ENCODE measurements around the gene PRG3. TPM values are rescaled to one million over a fixed set of nuclear protein-coding genes. Genes with fewer than 3 reads are reported as not detected.

The PRG3 gene
- total and polyA plus RNA-seq, 2 experiments from 2014 or later, result not detected

GRCh38 chr11:57402188-57403002 is 21.4 kb upstream of the PRG3 start:
- Histone ChIP-seq H3K4me1 (ENCODE audit: low read depth) (no peaks in the 10 kb centered on the region), H3K4me3 (no peak overlapping the region), H3K27ac (no peak overlapping the region), H3K36me3 (no peaks in the 10 kb centered on the region), H3K9me3 (ENCODE audit: low read depth) (no peaks in the 10 kb centered on the region), H3K27me3 (no peaks in the 10 kb centered on the region)
- no peak for TF ChIP-seq CTCF (IDR thresholded peaks at IDR 0.05; ENCODE audit: low read depth, low read length)
- DNase-seq (ENCODE audit: low read depth in 1 of 2, low spot score in 1 of 2), result peak in 1 of 2 donors; percentile 9

- TF ChIP-seq CTCF (IDR thresholded peaks at IDR 0.05; ENCODE audit: low read depth, low read length), result no peak
- H3K27me3 ChIP-seq, result no peaks in the 10 kb centered on the region
- H3K27ac ChIP-seq, result no peak overlapping the region
- no peak overlapping the region for H3K4me3 ChIP-seq
- no peaks in the 10 kb centered on the region for H3K4me1 ChIP-seq (ENCODE audit: low read depth)
- no peak for DNase-seq (ENCODE audit: low read depth in 1 of 2, low spot score in 1 of 2)
- no peaks in the 10 kb centered on the region for H3K9me3 ChIP-seq (ENCODE audit: low read depth)
- H3K36me3 ChIP-seq, result no peaks in the 10 kb centered on the region
These were observed 19.1 kb upstream of the PRG3 start for GRCh38 chr11:57399972-57400578.

GRCh38 chr11:57399221-57399620 is 18.3 kb upstream of the PRG3 start:
- no peak for TF ChIP-seq CTCF (IDR thresholded peaks at IDR 0.05; ENCODE audit: low read depth, low read length)
- Histone ChIP-seq H3K4me1 (ENCODE audit: low read depth) (no peaks in the 10 kb centered on the region), H3K27me3 (no peaks in the 10 kb centered on the region), H3K9me3 (ENCODE audit: low read depth) (no peaks in the 10 kb centered on the region), H3K36me3 (no peaks in the 10 kb centered on the region), H3K4me3 (no peak overlapping the region), H3K27ac (no peak overlapping the region)
- DNase-seq (ENCODE audit: low read depth in 1 of 2, low spot score in 1 of 2), result no peak

DNA sequence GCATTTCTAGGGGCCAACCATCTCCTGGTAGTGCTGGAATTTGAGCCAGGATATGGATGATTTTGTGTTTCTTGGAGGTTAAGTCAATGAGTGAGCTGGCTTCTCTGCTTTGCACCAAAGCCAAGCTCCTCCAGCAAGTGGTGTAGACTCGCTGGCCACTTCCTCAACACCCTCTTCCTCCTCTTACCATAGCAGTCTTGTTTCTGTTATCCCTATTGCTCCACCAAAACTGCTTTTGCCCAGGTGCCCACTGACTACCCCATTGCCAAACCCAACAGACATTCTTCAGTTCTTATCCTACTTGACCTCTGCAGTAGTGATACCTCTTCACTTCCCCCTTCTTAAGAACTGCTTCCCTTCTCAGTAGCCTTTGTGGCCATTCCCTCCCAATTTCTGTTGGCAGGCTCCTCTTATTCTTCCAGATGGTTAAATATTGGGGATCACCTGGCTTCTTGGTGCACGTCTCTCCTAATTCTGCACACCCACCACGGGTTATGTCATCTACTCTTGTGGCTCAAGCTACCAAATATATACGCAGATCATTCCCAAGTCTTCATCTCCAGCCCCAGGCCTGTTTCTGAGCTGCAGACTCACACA is 16.5 kb upstream of the PRG3 start:
- H3K4me1 ChIP-seq (ENCODE audit: low read depth), result no peaks in the 10 kb centered on the region
- no peak for DNase-seq (ENCODE audit: low read depth in 1 of 2, low spot score in 1 of 2)
- H3K27ac ChIP-seq, result no peak overlapping the region
- H3K9me3 ChIP-seq (ENCODE audit: low read depth), result no peaks in the 10 kb centered on the region
- no peaks in the 10 kb centered on the region for H3K27me3 ChIP-seq
- no peak for TF ChIP-seq CTCF (IDR thresholded peaks at IDR 0.05; ENCODE audit: low read depth, low read length)
- H3K36me3 ChIP-seq, result no peaks in the 10 kb centered on the region
- no peak overlapping the region for H3K4me3 ChIP-seq

GRCh38 chr11:57396744-57397143 is 15.8 kb upstream of the PRG3 start:
- Histone ChIP-seq H3K4me3 (no peak overlapping the region), H3K9me3 (ENCODE audit: low read depth) (no peaks in the 10 kb centered on the region), H3K27ac (no peak overlapping the region), H3K4me1 (ENCODE audit: low read depth) (no peaks in the 10 kb centered on the region), H3K27me3 (no peaks in the 10 kb centered on the region), H3K36me3 (no peaks in the 10 kb centered on the region)
- TF ChIP-seq CTCF (IDR thresholded peaks at IDR 0.05; ENCODE audit: low read depth, low read length), result no peak
- no peak for DNase-seq (ENCODE audit: low read depth in 1 of 2, low spot score in 1 of 2)

All from cardiac muscle cell (in vitro differentiated cells and primary cell).